Skeletal muscle cell (primary cell): ENCODE data around the gene CNTN4.

ENCODE experiments used
- DNase-seq: peaks from one replicate; pipeline ENCODE4 v3.0.0-alpha.2; 2010; ENCODE audit warnings: low read depth
- H3K4me3 ChIP-seq: 2 replicates; pipeline ENCODE4 v1.5.1; 2011; ENCODE audit warnings: low read depth, mild to moderate bottlenecking, control low read depth, low read length, moderate library complexity

Gene CNTN4

GRCh38 chr3:2861120-2861519 is 762.5 kb downstream of the CNTN4 start:
- H3K4me3 ChIP-seq = no peak overlapping the region
- no peak for DNase-seq

GRCh38 chr3:2861920-2862319 is 763.3 kb downstream of the CNTN4 start:
- H3K4me3 ChIP-seq = no peak overlapping the region
- DNase-seq = no peak

DNA sequence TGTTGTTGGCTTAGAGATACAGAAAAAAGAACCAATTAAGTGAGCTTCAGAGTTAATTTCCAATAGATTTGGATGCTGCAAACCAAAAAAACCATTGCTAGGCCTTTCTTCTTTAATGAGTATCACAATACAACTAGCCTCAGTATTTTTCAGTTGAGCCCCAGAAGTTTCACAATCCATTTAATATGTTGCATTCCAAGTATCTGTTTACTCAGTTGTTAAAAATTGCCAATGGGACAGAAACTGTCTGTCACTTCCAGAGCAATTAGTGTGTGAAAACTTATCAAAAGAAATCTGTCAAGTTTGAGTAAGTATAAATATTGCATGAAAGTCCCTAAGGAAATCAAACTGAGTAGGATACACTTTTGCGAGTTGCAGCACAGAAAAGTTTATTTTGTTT is 763.7 kb downstream of the CNTN4 start:
- no peak overlapping the region for H3K4me3 ChIP-seq
- no peak for DNase-seq

DNA sequence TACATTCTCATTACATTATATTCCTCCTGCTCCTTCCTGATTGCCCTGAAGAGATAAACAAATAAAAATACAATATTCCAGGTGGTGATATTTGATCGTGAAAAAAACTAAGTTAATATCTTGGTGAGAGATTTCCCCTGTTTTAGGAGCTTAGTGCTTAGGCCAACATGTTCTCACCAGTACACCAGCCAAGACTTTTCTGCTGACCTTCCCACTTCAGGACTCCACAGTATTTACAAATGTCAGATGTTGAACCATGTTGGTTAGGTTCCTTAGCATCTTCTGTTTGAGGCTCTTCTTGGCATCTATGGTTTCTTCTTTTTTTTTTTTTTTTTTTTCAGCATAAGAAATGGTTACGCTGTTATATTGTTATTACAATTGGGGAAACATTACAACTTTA is 764.5 kb downstream of the CNTN4 start:
- H3K4me3 ChIP-seq = no peak overlapping the region
- DNase-seq = no peak

GRCh38 chr3:2869905-2870304 is 771.2 kb downstream of the CNTN4 start:
- no peak overlapping the region for H3K4me3 ChIP-seq
- no peak for DNase-seq

DNA sequence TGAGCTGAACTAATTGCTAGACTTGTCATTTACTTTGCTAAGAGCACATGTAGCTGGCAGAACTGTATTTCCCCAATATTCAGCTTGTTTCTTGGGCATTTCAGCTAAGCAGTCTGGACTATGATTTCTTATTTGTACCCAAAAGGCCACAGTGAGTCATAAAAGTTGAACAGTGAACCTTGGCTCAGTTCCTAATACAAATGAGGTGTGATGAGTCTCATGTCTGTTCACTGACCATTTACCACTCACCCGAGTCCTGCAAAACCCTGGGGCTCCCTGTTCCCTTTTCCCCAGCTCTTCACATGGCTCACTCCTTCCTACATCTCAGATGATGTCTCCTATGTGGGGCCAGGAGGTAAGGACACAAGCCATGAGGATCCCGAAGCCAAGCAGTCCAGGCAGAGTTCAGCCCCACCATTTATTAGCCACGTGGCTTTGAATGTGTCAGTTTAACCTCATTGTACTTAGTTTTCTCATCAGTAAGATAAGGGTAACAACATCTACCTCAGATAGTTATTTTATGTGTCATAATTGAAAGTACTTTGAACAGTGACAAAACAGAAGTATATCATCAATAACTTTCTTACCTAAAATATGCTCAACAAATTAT is 772.2 kb downstream of the CNTN4 start:
- no peak overlapping the region for H3K4me3 ChIP-seq
- DNase-seq = no peak

GRCh38 chr3:2872884-2873283 is 774.2 kb downstream of the CNTN4 start:
- H3K4me3 ChIP-seq = no peak overlapping the region
- no peak for DNase-seq

- no peak overlapping the region for H3K4me3 ChIP-seq
- DNase-seq = no peak
Measured at GRCh38 chr3:2873986-2874385, 775.3 kb downstream of the CNTN4 start.

- no peak overlapping the region for H3K4me3 ChIP-seq
- DNase-seq = no peak
Measured at GRCh38 chr3:2875699-2876098, 777.0 kb downstream of the CNTN4 start.

- no peak overlapping the region for H3K4me3 ChIP-seq
- DNase-seq = no peak
Measured at GRCh38 chr3:2876362-2876761, 777.7 kb downstream of the CNTN4 start.

DNA sequence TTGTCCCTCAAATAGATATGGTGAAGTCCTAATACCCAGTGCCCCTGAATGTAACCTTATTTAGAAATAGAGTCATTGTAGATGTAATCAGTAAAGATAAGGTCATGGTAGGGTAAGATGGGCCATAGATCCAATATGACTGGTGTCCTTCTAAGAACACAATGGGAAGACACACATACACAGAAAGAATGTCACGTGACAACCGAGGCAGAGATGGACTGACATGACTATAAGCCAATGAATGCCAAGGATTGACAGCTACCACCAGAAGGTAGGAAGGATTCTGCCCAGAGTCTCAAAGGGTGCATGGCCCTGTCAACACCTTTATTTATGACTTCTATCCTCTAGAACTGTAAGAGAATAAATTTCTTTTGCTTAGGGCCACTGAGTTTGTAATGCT is 780.4 kb downstream of the CNTN4 start:
- DNase-seq = no peak
- no peak overlapping the region for H3K4me3 ChIP-seq

DNA sequence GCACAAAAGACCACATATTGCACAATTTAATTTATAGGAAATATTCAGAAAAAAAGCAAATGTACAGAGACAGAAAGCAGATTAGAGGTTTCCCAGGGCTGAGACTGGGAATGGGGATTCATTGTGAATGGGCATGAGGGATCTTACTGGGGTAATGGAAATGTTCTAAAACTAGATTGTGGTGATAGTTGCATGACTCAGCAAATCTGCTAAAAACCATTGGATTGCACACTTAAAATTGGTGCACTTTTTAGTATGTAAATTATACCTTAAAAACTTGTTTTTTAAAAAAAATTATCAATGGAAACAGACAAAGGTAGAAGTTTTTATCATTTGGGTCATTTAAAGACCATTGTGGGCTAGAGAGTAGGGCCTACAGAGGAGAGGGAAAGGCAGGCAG is 780.9 kb downstream of the CNTN4 start:
- H3K4me3 ChIP-seq = no peak overlapping the region
- no peak for DNase-seq

- H3K4me3 ChIP-seq = no peak overlapping the region
- no peak for DNase-seq
Measured at GRCh38 chr3:2880218-2880756, 781.6 kb downstream of the CNTN4 start.

GRCh38 chr3:2883283-2883682 is 784.6 kb downstream of the CNTN4 start:
- H3K4me3 ChIP-seq = no peak overlapping the region
- no peak for DNase-seq

DNA sequence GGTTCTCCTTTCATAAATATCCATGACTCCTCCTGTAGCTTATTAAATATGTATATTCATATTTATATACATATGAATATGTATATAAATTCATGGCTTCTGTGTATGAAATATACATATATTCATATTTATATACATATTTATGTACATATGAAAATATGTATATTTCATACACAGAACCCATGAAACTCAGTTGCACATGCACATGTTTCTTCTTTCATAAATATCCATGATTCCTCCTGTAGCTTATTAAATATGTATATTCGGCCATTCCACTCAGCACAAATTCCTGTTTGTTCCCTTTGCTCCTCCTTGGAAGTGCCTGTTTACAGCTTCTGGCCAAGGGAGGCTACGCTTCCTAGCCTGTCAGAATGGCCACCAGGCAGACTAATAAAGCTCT is 789.9 kb downstream of the CNTN4 start:
- no peak for DNase-seq
- no peak overlapping the region for H3K4me3 ChIP-seq

DNA sequence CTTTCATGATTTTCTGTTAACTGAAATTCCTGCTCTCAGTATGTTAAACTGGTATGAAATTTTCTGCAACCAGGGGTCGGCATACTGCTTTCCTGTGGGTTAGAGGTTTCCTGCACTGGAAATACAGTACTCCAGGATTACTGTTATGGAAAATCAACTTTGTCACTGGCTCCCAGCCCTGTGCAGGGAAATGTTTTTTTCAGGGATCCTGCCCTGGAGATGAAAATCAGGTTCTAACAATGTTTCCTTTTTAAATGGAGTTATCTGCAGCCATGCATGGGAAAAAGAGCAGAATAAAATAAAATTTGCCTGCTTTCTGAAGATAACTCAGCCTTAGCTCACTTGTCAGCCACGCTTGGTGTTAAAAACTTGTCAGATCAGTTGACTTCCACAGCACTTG is 791.1 kb downstream of the CNTN4 start:
- DNase-seq = no peak
- no peak overlapping the region for H3K4me3 ChIP-seq

- H3K4me3 ChIP-seq = no peak overlapping the region
- no peak for DNase-seq
Measured at GRCh38 chr3:2896308-2896939, 797.8 kb downstream of the CNTN4 start.

DNA sequence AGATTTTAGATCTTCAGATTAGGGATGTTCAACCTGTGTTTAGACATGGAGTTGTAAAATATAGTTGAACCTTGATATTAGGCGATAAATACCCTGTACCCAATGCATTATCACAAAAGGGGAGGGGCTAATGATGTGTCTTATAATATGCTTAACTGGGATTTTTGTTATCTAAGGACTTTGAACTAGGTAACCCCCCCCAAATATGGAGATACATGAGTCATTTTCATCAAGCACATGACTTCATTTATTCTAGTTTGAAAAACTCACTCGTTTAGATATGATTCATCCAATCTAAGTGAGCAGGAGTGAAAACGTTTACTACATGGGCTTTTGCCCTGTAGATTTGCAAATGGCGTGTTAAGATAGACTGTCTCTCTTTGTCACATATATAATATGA is 799.2 kb downstream of the CNTN4 start:
- DNase-seq = no peak
- H3K4me3 ChIP-seq = no peak overlapping the region

GRCh38 chr3:2898591-2899353 is 800.1 kb downstream of the CNTN4 start:
- H3K4me3 ChIP-seq = no peak overlapping the region
- no peak for DNase-seq

- no peak for DNase-seq
- no peak overlapping the region for H3K4me3 ChIP-seq
Measured at GRCh38 chr3:2904054-2904453, 805.4 kb downstream of the CNTN4 start.
